Germinal center (tissue), 1 donor: ENCODE data around the gene DRD3.

Experiments
- DNase-seq: peaks from one replicate; pipeline ENCODE4 v3.0.0; 2012; ENCODE audit warnings: mixed read lengths, low spot score

DRD3 gene

DNA sequence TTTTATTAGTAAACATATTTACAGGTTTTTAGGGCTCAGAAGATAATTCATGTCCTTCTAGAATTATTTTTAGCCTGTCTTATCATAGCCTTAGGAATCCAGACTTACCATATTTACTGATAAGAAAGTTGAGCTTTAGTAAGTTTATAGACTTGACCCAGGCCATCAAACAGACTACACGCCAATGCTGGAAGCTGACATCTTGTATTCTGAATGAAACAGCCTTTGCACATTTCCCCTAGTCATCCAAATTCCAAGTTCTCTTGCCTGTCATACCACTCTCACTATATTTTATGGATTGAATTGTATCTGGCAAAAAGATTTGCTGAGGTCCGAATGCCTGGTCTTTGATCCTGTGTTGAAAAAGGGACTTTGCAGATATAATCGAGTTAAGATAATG is 58.6 kb downstream of the DRD3 start:
- no peak for DNase-seq

DNA sequence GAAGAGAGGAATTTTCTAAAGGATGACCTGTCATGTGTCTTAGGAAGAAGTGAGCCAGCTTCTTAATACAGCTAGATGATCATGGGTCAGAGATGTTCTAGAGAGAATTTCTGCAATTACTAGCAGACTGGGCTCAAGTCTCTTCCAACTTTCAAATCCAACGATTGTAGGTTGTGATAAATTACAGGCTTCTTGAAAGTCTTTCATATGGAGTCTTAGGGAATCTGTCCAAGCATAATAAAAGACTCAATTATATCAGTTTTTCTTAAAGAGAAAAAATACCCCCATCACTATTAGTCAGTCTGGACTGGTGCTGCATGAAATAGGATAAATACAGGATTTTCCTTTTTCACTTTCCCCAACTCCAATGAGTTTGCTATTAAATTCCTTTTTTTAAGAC is 59.1 kb downstream of the DRD3 start:
- DNase-seq = no peak

DNA sequence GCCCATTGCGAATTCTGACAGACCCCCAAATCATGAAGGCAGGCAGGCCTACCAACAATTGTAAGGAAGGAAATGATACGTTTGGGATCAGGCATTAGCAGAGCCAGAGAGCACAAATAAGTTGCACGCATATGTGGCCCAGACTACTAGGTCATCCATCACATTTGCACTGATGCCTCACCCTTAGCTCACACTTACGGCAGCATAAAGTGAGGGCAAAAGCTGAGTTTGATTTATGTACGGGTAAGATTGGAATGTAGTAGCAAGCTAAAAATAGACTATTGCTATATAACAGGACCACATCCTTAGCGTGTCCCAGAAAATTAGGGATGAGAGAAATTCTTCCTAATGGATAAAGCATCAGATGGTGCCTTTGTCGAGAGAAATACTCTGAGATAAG is 63.7 kb downstream of the DRD3 start:
- DNase-seq = no peak

DNA sequence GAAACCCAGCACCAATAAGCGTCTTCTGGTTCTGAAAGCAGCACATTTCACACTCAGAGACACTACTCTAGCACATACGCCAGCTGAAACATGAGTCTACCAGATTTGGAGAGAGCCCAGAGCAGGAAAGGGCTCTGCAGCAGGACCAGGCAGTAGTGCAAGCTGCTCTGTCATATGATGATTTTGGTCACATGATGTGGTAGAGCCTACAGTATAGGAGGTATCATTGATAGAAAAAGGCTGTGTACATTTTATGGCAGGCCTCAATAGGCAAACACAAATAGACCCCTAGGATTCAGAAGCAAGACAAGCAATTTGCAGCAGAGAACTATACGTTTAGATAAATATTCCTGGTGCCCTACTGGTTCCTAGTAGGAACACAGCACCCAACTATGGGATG is 64.1 kb downstream of the DRD3 start:
- DNase-seq = no peak

DNA sequence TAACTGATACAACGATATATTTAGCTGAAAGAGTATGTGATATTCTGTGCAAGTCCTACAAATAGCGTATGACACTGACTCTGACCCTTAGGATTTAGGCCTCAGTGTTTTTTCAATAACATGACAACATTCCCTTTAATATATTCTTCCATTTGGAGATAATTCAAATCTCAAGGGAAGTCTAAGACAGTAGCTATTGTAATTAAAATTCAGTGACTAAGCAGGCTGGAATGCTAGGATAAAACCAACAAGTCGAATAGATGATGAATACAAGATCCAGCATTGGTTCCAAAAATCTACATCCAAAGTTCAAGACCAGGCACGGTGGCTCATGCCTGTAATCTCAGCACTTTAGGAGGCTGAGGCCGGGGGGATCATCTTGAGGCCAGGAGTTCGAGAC is 66.2 kb downstream of the DRD3 start:
- no peak for DNase-seq

DNA sequence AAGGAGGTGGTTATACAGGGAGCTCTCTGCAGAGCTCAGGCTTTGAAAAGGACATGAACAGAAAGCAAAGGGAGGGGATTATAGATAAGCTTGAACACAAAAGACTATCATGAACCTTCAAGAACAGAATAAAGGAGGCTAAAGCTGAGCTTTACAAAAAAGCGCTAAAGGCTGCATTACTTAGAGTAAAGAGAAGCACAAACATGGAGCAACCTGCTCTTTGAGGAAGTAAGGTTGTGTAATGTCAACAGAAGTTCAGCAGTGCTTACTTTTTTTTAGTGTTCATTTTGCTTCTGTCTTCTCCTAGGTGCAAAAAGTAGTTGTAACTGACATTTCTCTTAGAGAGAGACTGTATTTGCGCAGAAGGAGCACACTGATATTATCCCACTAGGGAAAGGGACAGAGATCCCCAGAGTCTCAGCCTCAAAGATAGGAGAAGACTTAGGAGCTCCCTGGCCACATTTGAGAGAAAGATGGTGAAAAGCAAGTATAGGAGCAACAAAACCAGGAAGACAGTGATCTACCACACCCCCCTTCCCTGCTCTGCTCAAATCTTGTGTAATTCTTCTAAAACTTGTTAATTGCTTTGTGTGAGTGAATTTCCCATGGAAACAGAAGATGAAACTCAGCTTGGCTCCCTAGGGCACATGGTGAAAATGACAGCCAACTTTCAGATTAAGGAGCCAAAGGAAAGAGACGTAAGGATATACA is 67.6 kb downstream of the DRD3 start:
- DNase-seq = no peak

DNA sequence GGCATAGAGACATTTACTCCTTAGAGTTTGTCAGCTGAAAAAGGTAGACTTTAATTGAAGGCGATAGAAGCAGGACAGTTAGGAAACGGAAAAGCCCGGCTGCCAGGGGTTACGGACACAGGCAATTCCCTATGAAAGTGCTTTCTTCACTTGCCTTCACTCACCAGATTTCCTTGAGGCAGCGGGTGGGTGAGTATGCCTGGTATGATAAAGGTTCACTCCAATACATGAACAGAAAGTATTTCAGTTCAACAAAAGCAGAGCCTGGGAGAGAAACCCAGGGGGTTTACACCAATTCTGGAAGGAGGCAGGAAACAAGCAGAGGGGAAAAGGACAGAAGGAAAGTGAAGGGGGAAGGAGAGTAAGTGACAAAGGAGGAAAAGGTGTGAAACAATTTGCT is 68.4 kb downstream of the DRD3 start:
- no peak for DNase-seq

DNA sequence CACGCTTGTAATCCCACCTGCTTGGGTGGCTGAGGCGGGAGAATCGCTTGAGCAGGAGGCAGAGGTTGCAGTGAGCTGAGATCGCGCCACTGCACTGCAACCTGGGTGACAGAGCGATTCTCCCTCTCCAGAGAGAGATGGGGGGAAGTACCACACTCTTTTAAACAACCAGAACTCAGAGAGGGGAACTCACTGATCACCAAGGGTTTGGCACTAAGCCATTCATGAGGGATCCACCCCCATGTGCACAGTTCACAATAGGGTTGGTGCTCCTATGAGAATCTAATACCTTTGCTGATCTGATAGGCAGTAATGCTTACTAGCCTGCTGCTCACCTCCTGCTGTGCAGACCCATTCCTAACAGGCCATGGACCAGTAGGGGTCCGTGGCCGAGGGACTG is 70.7 kb downstream of the DRD3 start:
- no peak for DNase-seq

DNA sequence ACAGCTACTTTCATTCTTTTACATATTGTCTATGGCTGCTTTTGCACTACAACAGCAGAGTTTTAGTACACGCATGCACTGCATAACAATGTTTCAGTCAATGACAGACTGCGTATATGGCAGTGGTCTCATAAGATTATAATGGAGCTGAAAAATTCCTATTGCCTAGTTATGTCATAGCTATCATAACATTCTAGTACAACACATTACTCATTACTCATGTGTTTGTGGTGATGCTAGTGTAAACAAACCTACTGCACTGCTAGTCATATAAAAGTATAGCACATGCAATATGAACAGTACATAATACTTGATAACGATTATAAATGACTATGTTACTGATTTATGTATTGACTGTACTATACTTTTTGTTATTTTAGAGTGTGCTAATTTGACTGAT is 74.4 kb downstream of the DRD3 start:
- DNase-seq = no peak

DNA sequence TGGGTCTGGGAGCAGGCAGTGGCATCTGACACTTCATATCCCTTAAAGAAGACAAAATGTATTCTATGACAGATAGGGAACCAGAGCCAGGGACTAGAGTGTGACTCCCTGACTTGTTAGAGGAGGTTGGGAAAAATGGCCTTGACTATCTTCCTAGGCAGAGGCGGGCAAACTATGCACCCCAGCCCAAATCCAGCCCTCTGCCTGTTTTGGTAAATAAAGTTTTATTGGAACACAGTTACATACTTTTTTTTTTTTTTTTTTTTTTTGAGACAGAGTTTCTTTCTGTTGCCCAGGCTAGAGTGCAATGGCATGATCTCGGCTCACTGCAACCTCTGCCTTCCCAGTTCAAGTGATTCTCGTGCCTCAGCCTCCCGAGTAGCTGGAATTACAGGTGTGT is 75.0 kb downstream of the DRD3 start:
- no peak for DNase-seq

DNA sequence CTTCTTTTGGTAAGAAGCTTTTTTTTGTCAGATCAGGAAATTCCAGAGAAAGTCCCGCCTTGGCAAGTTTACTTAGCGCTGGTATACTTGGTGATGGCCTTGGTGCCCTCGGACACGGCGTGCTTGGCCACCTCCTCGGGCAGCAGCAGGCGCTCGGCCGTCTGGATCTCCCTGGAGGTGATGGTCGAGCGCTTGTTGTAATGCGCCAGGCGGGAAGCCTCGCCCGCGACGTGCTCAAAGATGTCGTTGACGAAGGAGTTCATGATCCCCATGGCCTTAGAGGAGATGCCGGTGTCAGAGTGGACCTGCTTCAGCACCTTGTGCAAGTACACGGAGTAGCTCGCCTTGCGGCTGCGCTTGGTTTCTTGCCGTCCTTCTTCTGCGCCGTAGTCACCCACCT is 75.7 kb downstream of the DRD3 start:
- DNase-seq = no peak

DNA sequence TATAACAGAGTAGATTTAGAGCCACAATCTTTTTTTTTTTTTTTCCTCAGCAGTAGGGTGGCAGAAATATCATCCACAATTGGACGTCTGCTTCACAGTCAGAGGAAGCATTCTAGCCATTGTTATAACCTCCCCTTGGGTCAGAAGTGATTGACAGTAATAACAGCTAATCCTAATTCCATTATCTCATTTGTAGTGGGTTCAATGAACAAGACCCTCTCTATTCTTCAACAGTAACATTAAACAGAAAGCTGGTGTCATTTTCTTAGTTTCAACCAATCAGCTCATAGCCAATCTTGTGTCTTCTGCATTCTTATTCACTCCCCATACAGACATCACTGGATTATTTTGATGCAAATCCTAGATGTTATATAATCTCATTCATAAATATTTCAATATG is 77.8 kb downstream of the DRD3 start:
- DNase-seq = no peak

DNA sequence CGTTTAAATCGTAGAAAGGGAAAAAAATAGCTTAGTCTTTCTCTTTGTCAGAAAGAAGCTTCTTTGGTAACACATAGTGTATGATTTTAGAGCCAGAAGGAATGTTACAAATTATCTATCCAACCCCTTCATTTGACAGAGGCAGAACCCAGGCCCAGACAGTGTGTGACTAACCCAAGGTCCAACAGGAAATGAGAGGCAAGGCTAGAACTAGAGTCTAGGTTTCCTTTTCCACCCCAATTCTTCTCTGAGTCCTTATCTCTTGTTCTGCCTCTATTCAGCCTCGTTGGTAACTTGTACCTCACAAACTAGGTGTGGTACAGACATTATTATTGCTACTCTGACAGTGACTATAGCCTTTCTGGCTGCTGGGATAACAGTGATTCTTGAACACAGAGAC is 83.1 kb downstream of the DRD3 start:
- DNase-seq = no peak

DNA sequence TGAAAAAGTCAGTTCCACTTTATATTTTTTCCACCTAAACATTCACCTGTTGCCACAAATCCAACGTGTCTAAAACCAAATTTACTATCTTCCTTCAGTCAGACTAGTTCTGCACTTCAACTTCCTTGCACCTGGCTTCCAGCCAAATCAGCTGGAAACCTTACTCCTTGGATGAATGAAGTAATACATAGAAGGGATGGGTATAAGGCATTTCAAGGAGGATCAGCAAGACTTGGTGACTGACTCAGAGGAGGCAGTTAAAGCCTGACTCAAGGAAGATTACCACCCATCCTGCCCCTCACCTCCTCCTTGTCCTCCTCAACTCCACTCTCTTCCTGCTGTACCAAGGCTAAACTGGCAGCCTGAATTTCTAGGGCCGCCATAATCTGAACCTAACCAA is 85.3 kb downstream of the DRD3 start:
- no peak for DNase-seq

DNA sequence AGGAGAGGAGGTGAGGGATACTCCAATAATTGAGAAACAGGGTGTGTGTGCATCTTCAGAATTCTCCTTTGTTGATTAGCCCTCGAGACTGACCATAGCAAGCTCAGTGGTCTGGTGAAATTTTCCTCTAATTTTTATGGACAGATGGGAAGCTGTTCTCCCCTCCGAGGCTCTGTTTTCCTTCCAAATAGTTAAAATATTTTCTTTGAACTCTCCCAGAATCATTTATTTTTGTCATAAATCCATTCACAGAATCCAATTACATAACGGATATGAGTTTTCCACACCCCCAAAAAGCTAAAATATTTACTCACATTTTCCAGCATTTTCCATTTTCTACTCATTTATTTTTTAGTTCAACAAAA is 85.9 kb downstream of the DRD3 start:
- DNase-seq = no peak

DNA sequence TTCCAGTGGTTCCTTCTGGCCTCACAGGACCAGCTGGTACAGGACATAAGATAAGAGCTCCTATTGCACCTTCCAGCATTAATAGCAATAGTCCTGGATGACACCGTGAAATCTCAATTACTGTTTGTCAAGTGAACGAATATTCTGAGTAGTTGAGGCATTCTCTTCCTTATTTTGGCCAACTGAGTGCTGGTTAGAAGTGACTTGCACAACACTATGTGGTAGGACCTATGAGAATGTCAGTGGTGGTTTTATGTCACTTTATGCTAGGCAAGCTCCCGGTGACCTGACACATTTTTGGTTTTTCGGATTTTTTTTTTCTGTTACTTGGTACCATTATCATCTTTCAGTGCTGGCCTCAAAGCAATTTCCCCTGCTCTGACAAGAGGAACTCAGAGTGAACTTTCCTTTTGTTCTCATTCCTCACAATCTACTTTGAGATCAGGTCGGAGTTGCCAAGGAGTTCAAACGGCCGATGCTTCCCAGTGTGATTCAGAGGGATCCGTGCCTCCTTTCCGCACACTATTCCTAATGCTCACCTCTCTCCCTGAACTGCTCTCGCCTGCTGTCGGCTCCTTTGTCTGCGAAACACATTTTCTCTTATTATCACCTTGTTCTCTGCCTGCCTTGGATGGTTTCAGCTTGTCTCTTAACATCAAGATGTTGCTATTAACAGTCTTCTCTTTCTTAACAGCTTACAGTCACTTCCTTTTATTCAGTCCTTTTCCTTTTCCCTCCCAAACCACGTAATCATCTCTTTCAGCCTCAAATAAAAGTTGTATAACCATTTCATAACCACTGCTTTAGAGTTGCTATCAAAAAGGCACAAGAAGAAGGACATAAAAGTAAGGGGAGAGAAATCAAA is 86.5 kb downstream of the DRD3 start:
- DNase-seq = no peak

DNA sequence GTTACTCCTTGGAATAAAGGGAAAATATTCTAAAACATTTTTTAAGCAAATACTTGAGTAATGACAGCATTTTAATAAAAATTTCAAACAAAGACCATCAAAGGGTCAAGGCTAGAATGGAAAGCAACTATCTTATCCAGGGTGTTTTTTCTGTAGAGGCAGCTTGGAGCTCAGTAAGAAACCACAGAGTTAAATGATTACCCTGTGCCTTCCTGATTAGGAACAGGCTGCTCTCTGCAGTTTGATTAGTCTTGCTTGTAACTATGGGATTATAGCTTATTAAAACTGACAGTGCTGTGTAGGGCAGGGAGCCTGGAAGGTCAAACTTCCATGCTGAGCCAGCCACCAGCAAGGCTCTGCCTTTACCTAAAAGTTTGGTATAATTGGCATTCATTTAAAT is 89.2 kb downstream of the DRD3 start:
- no peak for DNase-seq

DNA sequence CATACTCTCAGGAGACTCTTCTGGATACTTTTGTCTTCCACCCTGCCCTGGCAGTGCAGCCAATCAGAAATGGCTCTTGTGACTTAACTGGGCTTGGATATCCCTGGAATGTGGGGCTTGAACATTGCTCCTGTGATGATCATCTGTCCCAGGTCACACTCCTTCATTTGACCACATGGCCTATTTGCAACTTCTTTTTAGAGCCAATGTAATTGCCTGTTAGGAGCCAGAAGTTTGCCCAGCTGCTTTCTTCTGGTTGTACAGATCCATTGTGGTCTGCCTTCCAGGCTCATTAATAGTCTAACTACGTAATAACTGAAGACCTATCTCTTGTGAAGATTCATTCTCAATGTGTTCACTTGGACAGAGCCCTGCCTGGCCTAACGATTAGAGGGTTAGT is 92.5 kb downstream of the DRD3 start:
- DNase-seq = no peak

DNA sequence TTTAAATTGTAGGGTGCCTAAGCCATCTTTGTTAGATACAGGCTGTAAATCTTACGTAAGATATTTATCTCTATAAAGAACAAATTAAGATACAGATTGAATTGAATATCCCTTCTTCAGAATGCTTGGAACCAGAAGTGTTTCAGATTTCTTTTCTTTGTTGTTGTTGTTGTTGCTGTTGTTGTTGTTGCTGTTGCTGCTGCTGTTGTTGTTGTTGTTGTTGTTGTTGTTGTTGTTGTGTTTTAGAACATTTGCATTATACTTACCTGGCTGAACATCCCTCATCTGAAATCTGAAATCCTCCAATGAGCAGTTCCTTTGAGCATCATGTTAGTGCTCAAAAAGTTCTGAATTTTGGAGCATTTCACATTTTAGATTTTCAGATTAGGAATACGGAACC is 95.7 kb downstream of the DRD3 start:
- no peak for DNase-seq

DNA sequence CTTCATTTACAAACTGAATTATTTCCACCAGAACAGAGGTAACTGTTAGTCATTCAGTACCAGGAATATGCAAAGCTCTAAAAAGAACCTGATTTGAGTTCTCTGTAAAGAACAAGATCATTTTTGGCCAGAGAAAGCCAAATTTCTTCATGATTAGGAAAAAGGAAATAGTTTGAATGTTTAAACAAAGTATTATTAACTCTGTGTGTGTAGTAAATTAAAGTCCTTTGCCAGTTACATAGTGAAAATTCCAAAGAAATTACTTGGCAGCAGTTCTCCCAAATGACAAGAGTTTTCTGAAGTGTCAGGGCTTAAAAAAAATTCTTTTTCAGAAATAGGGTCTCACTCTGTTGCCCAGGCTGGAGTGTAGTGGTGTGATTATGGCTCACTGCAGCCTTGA is 97.8 kb downstream of the DRD3 start:
- DNase-seq = no peak

DNA sequence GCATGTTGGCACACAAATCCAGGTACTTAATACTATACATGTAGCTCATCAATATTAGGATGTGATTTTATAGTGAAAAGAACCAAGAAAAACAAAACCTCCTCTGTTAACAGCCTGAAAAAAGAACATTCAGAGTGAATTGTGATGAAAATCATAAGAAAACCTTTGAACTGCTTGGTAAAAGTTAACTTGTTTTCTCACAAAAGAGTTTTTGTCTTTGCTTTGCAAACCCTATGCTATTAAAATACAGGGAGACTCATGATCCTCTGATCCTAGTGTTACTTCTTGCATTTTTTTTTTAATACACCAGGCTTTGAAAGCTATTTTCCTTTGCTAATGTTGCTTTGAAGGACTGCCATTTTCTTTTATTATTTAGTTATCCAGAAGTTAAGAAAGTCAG is 98.7 kb downstream of the DRD3 start:
- no peak for DNase-seq

DNA sequence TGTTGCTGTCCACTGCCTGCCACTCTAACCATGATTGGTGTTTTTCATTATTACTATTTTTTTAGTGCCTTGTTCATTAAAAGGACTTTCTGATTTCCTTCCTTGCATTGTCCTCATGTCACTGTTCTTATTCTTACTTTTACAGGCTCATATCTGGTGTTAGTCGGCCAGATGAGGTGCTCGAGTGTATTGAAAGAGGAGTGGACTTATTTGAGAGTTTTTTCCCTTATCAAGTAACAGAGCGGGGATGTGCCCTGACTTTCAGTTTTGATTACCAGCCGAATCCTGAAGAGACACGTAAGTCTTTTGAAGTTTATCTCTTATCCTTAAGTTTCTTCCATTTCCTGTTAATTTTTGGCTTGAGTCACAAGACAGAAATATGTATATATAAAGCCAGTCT is 99.1 kb downstream of the DRD3 start:
- DNase-seq = no peak

DNA sequence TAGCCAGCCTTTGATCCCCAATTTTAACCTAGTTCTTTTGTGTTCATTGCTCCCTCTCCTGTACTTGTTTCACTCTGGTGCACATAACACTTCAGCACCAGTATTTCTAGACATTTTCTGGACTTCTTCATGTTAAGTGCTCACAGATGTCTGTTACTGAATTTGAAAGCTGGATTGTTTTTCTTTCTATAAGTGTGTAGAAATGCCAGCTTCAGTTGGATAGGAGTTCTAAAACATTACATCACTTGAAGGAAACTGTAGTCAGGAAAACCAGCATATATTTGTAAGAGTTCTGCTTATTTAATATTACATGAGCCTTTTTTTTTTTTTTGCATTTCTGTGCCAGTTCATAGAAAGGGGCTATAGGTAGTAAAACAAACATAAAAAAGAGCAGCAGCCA is 100.7 kb downstream of the DRD3 start:
- no peak for DNase-seq
